SW480 (cell line): ENCODE measurements around the gene MEF2B.

ENCODE experiments used
- DNase-seq: peaks from one replicate; pipeline ENCODE4 v3.0.0-alpha.2; 2016; ENCODE audit warnings: low spot score

MEF2B gene

GRCh38 chr19:19098084-19098702 lies 71.9 kb downstream of the MEF2B start:
- peak; percentile 11 for DNase-seq

- peak; percentile 77 for DNase-seq
Observed at GRCh38 chr19:19096641-19097627, 73.1 kb downstream of the MEF2B start.

- no peak for DNase-seq
Observed at GRCh38 chr19:19095691-19096090, 74.4 kb downstream of the MEF2B start.
